Activated CD4-positive, CD25-positive, alpha-beta regulatory T cell treated with anti-CD3 and anti-CD28 coated beads, Interleukin-2, amount 50 U/mL, for 72 hours (primary cell): ENCODE results near the gene BORCS8.
"Not testable (repeated sequence)": the region's sequence is repeated elsewhere in the genome, so short reads cannot be mapped to it uniquely, and the experiment has no call there.

Experiments
- DNase-seq: peaks from one replicate; pipeline ENCODE4 v3.0.0; 2021

Gene BORCS8

GRCh38 chr19:19192078-19192882 is at the start of gene BORCS8, which contains the start of gene RFXANK:
Gene BORCS8, minus strand, starts transcription at chr19:19192152. Its CDS starts 35 bp downstream, at chr19:19192117.
Gene RFXANK, plus strand, starts transcription at chr19:19192258. Its CDS starts 1,689 bp downstream, at chr19:19193947.
- DNase-seq, result peak; percentile 97

- DNase-seq, result no peak
Measured at GRCh38 chr19:19240476-19240875, 48.5 kb upstream of the BORCS8 start.

- no peak for DNase-seq
Measured at GRCh38 chr19:19239675-19240074, 47.7 kb upstream of the BORCS8 start.

GRCh38 chr19:19238126-19238894 is 46.4 kb upstream of the BORCS8 start:
- no peak for DNase-seq

- no peak for DNase-seq
Measured at GRCh38 chr19:19236173-19236572, 44.2 kb upstream of the BORCS8 start.

GRCh38 chr19:19234220-19234816 is 42.4 kb upstream of the BORCS8 start:
- no peak for DNase-seq

GRCh38 chr19:19232261-19232721 is 40.3 kb upstream of the BORCS8 start:
- DNase-seq, result no peak

- no peak for DNase-seq
Measured at GRCh38 chr19:19230999-19231398, 39.0 kb upstream of the BORCS8 start.

- DNase-seq, result no peak
Measured at GRCh38 chr19:19229701-19230100, 37.7 kb upstream of the BORCS8 start.

- no peak for DNase-seq
Measured at GRCh38 chr19:19227217-19227616, 35.3 kb upstream of the BORCS8 start.

- DNase-seq, result no peak
Measured at GRCh38 chr19:19226663-19227062, 34.7 kb upstream of the BORCS8 start.

GRCh38 chr19:19226204-19226603 is 34.3 kb upstream of the BORCS8 start:
- DNase-seq, result no peak

GRCh38 chr19:19224852-19225494 is 33.0 kb upstream of the BORCS8 start:
- peak; percentile 73 for DNase-seq

GRCh38 chr19:19224150-19224851 is 32.3 kb upstream of the BORCS8 start:
- no peak for DNase-seq

- DNase-seq, result no peak
Measured at GRCh38 chr19:19223636-19224035, 31.7 kb upstream of the BORCS8 start.

- DNase-seq, result no peak
Measured at GRCh38 chr19:19223060-19223459, 31.1 kb upstream of the BORCS8 start.

GRCh38 chr19:19221000-19221399 is 29.0 kb upstream of the BORCS8 start:
- not testable (repeated sequence) for DNase-seq

- DNase-seq, result no peak
Measured at GRCh38 chr19:19218911-19219310, 27.0 kb upstream of the BORCS8 start.

- no peak for DNase-seq
Measured at GRCh38 chr19:19217099-19217498, 25.1 kb upstream of the BORCS8 start.

- no peak for DNase-seq
Measured at GRCh38 chr19:19215792-19216191, 23.8 kb upstream of the BORCS8 start.

- DNase-seq, result no peak
Measured at GRCh38 chr19:19214892-19215291, 22.9 kb upstream of the BORCS8 start.

- no peak for DNase-seq
Measured at GRCh38 chr19:19214159-19214490, 22.2 kb upstream of the BORCS8 start.
